Mucosa of descending colon (tissue), 3 donors: ENCODE data around the gene DOCK4. TPM values are rescaled to one million over a fixed set of nuclear protein-coding genes. Genes with fewer than 3 reads are reported as not detected.
A peak's percentile ranks its signal among the peaks of the same experiment; 100 is the strongest.

ENCODE experiments used
- ATAC-seq: fragments of 200-7000 bp; cut with Tn5 transposase; one replicate; pipeline ENCODE4 v1.9.1; 2020; ENCODE audit warnings: mild to moderate bottlenecking, moderate library complexity
- DNase-seq, 3 donors: peaks; one replicate each; pipeline ENCODE4 v3.0.0-alpha.2; 2020
- H3K36me3 ChIP-seq: fragments of 200-600 bp; one replicate; pipeline ENCODE4 v1.8.0; 2021; ENCODE audit warnings: low read depth, mild to moderate bottlenecking
- H3K4me1 ChIP-seq: fragments of 200-600 bp; one replicate; pipeline ENCODE4 v1.8.0; 2021; ENCODE audit warnings: low read depth, mild to moderate bottlenecking
- H3K4me3 ChIP-seq: fragments of 200-600 bp; one replicate; pipeline ENCODE4 v1.8.0; 2021; ENCODE audit warnings: mild to moderate bottlenecking
- H3K9me3 ChIP-seq: fragments of 200-600 bp; one replicate; pipeline ENCODE4 v1.8.0; 2021; ENCODE audit warnings: mild to moderate bottlenecking
- intact Hi-C, 2 donors: fragments of 100-400 bp; cut with DNase I in 1 of 2; cut with micrococcal nuclease in 1 of 2; formaldehyde crosslinking; loops; one replicate each; pipeline versions ENCODE4 v1.11.0 to v1.11.1; 2022; cut with DNase I, micrococcal nuclease
- total RNA-seq, 3 donors: library from RNA; stranded (reverse); fragmentation: NEBNext Ultra II Directional in 2 of 3; extraction: Animal tissue kit (Norgen Biotek cat#: 25700) in 2 of 3; gene quantifications; one replicate each; pipeline versions ENCODE4 v1.2.1 to v1.2.4, GENCODE V29; 2021 to 2023
- TF ChIP-seq, protein P1 (sequence below): fragments of 200-600 bp; IDR thresholded peaks from one replicate; pipeline ENCODE4 v1.8.0; 2022; ENCODE audit warnings: antibody characterized with exemption, mild to moderate bottlenecking
- donor health status: DM: no; HTN: no; CAD: no; lungs with moderate emphysema.
- donor health status: DM: no; HTN: no; CAD: no.
- donor health status: DM: no; HTN: yes; CAD: no.

Gene DOCK4
- total RNA-seq, 3 donors from 2014 or later, result 9.2 to 18.4 (median 12.7) TPM

DNA sequence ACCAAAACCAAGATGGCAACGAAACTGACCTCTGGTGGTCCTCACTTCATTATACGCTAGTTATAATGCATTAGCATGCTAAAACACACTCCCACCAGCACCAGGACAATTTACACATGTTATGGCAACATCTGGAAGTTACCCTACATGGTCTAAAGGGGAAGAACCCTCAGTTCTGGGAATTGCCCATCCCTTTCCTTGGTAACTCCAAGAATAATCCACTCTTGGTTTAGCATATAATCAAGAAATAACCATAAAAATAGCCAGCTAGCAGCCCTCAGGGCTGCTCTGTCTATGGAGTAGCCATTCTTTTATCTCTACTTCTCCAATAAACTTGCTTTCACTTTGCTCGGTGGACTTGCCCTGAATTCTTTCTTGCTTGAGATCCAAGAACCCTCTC, 191.1 kb downstream of the DOCK4 start:
- Histone ChIP-seq H3K36me3 (no peaks in the 10 kb centered on the region), H3K4me3 (no peak overlapping the region), H3K9me3 (no peaks in the 10 kb centered on the region), H3K4me1 (no peaks in the 10 kb centered on the region)
- DNase-seq (no peak), ATAC-seq (no peak)
- intact Hi-C loops, result no loop called here
- TF ChIP-seq, protein P1, sequence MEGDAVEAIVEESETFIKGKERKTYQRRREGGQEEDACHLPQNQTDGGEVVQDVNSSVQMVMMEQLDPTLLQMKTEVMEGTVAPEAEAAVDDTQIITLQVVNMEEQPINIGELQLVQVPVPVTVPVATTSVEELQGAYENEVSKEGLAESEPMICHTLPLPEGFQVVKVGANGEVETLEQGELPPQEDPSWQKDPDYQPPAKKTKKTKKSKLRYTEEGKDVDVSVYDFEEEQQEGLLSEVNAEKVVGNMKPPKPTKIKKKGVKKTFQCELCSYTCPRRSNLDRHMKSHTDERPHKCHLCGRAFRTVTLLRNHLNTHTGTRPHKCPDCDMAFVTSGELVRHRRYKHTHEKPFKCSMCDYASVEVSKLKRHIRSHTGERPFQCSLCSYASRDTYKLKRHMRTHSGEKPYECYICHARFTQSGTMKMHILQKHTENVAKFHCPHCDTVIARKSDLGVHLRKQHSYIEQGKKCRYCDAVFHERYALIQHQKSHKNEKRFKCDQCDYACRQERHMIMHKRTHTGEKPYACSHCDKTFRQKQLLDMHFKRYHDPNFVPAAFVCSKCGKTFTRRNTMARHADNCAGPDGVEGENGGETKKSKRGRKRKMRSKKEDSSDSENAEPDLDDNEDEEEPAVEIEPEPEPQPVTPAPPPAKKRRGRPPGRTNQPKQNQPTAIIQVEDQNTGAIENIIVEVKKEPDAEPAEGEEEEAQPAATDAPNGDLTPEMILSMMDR, result no peak

DNA sequence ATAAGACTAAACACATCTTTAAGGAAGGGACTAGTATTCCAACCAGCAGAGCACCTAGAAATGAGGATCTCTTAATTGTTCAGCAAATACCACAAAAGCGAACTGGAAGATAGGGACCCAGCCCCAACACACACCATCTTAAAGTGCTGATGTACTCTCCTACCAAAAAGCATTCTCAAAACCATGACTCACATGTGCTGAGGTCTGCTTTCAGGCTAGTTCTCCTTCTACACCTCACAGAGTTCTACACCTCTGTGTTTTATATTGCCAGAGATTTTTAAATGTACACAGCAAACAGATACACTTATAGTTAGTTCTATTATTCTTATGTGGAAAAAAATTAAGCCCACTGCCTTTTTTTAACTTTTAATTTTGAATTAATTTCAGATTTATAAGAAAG, 191.9 kb downstream of the DOCK4 start:
- TF ChIP-seq, protein P1, result no peak
- Histone ChIP-seq H3K4me3 (no peak overlapping the region), H3K36me3 (no peaks in the 10 kb centered on the region), H3K9me3 (no peaks in the 10 kb centered on the region), H3K4me1 (no peaks in the 10 kb centered on the region)
- ATAC-seq (no peak), DNase-seq (no peak)
- intact Hi-C loops, result no loop called here

DNA sequence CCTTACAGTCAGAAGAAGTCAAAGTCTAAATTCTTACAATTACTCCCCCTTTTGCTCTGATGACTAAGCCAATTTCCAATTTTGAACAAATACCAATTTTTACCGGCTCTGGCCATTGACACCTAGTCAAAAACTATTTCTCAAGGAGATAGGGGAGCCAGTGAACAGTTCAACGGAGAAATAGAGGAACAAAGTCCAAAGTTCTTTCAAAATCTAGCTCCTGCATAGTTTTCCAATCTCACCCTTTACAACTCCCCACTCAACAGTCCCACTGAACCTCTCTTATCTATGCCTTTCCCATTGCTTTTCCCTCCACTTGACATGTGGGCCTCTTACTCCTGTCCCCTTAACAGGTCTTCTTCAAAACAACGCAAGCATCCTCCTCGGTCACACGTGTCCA, 192.9 kb downstream of the DOCK4 start:
- intact Hi-C loops, result no loop called here
- no peak overlapping the region for H3K4me3 ChIP-seq
- DNase-seq (no peak), ATAC-seq (no peak)
- no peaks in the 10 kb centered on the region for H3K4me1 ChIP-seq
- no peaks in the 10 kb centered on the region for H3K36me3 ChIP-seq
- TF ChIP-seq, protein P1, result no peak
- no peaks in the 10 kb centered on the region for H3K9me3 ChIP-seq

DNA sequence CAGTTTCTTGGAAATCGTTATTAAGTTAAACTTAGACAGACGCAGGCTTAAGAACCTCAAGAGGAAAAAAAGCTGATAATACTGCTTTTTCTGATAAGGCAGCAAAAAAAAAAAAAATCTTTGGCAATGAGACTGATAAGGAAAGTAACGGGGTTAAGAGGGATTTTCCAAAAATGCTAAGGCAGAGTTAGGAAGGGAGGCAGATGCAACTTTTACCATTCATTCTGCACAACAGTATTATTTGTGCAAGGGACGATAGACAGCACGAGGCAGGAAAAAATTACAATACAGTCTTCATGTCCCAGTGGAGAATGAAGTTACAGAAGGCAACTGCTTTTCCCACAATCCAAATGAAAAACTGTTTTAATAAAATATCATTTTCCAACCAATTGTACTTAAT, 194.0 kb downstream of the DOCK4 start:
- DNase-seq (no peak), ATAC-seq (no peak)
- Histone ChIP-seq H3K4me3 (no peak overlapping the region), H3K9me3 (no peaks in the 10 kb centered on the region), H3K4me1 (no peaks in the 10 kb centered on the region), H3K36me3 (no peaks in the 10 kb centered on the region)
- TF ChIP-seq, protein P1, result no peak
- intact Hi-C loops, result no loop called here

DNA sequence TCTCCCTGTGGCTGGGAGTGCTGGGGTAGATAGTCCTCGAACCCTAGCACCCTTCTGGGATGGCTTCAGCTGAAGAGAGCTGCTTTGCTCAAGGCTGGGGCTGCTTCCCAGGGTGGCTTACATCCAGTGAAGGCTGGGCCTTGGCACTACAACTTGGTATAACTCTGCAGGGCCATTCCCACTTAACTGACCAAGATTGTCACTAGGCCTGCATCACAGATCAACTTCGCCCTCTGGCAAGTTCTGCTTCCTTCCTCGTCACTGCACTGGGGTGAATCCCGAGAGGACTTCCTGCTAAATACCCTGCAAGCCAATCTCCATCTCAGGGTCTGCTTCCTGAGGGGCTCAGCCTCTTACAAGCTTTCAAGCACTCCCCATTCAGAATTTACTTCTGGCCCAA, 195.2 kb downstream of the DOCK4 start:
- peak; percentile 25 for ATAC-seq
- TF ChIP-seq, protein P1, result no peak
- Histone ChIP-seq H3K4me1 (no peaks in the 10 kb centered on the region), H3K36me3 (no peaks in the 10 kb centered on the region), H3K9me3 (no peaks in the 10 kb centered on the region), H3K4me3 (no peak overlapping the region)
- DNase-seq, result no peak
- intact Hi-C loops, result no loop called here

DNA sequence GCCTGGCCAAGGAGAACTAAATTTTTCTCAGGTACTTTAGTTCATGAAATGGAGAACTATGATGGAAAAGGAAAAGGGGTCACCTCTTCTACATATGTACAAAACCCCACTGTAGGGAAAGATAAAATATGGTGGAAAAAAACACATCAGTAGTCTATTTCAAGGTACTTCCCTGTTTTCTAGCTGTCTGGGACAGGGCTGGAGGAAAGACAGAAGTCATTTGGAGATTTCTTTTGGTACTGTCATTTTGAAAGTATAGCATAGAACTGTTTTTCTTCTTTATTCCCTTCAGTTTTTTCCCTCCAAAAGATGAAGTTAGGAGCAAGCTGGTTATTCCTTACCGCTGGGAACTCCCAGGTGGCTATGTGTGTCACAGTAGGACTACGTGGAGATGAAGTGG, 196.1 kb downstream of the DOCK4 start:
- H3K9me3 ChIP-seq, result no peaks in the 10 kb centered on the region
- H3K4me3 ChIP-seq, result no peak overlapping the region
- no peaks in the 10 kb centered on the region for H3K4me1 ChIP-seq
- no peaks in the 10 kb centered on the region for H3K36me3 ChIP-seq
- TF ChIP-seq, protein P1, result no peak
- intact Hi-C loops, result no loop called here
- DNase-seq, result no peak
- no peak for ATAC-seq
